Neuron (in vitro differentiated cells): ENCODE measurements around the gene TEDC2.

ENCODE experiments used
- H2AFZ ChIP-seq: one replicate; pipeline ENCODE4 v1.6.1; 2013; ENCODE audit warnings: low read depth, mild to moderate bottlenecking, inconsistent platforms, low read length, moderate library complexity
- H3K27me3 ChIP-seq: one replicate; pipeline ENCODE4 v1.6.1; 2013; ENCODE audit warnings: low read length; ENCODE audit not compliant: insufficient read depth
- H3K36me3 ChIP-seq: one replicate; pipeline ENCODE4 v1.6.1; 2013; ENCODE audit warnings: low read length; ENCODE audit not compliant: insufficient read depth
- H3K4me1 ChIP-seq: one replicate; pipeline ENCODE4 v1.6.1; 2013; ENCODE audit warnings: low read length; ENCODE audit not compliant: insufficient read depth
- H3K4me3 ChIP-seq: 2 replicates; pipeline ENCODE4 v1.5.1; 2013; ENCODE audit warnings: mild to moderate bottlenecking, low read length, moderate library complexity
- H3K9me3 ChIP-seq: one replicate; pipeline ENCODE4 v1.6.1; 2013; ENCODE audit warnings: low read length

The TEDC2 gene

DNA sequence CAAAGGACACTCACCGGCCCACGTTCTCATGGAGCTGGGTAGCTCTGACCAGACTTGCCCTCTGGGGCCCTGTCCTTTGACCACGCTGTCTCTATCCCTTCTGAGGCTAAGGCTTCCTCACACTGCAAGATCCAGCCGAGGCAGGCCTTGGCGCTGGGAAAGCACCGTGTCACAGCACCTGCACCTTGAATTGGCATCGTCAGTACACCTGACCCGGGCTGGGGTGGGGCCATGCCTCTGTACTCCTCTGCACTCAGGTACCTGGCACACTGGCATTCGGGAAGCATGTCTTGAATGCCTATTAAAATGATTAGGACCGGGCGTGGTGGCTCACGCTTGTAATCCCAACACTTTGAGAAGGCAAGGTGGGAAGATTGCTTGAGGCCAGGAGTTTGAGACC lies 21.0 kb downstream of the TEDC2 start:
- H3K27me3 ChIP-seq = no peaks in the 10 kb centered on the region
- H3K4me1 ChIP-seq = peaks cover 4% of the 10 kb centered on the region

DNA sequence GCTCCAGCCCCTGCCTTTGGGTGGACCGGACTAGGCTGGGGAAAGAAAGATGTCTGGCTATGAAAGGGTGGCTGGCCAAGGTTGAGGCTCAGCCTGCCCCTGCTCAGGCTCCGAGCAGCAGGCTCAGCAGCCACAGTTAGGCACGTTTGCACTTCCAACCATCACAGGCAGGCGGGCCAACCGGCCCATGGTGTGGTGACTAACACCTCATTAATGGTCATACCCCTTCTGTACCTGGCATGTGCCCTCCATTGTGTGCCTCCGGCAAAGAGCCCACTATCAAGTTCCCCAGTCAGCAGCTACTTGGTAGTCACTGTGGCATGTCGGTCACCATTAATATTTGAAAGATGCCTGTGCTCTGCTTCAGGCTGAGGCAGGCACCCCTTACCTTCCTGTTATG lies 21.8 kb downstream of the TEDC2 start:
- H3K27me3 ChIP-seq = no peaks in the 10 kb centered on the region
- no peak overlapping the region for H3K4me3 ChIP-seq
- H2AFZ ChIP-seq = no peak overlapping the region
- no peaks in the 10 kb centered on the region for H3K4me1 ChIP-seq
- H3K9me3 ChIP-seq = no peaks in the 10 kb centered on the region
- no peaks in the 10 kb centered on the region for H3K36me3 ChIP-seq

More for the DNA sequence above, 21.0 kb downstream of the TEDC2 start:
- H2AFZ ChIP-seq = no peak overlapping the region
- no peaks in the 10 kb centered on the region for H3K36me3 ChIP-seq
- H3K4me3 ChIP-seq = no peak overlapping the region
- H3K9me3 ChIP-seq = no peaks in the 10 kb centered on the region

DNA sequence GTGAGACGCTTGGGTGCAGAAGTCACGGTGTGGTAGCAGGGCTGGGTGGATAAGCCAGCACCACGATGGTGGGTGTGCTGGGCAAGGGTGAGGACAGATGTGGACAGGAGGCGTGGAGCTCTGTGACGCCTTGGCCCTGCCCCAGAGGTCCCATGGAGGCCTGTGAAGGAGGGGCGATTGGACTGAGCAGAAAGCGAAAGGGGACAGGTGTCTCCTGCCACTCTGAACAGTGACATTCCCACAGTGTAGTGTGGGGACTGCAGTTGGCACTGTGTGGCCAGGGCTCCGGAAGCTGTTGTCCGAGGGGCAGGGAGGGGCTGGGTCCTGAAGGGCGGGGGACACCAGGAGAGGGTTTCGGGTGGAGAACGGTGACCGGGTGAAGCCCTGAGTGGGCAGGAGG lies 22.3 kb downstream of the TEDC2 start:
- no peak overlapping the region for H3K4me3 ChIP-seq
- no peak overlapping the region for H2AFZ ChIP-seq
- H3K9me3 ChIP-seq = no peaks in the 10 kb centered on the region
- no peaks in the 10 kb centered on the region for H3K36me3 ChIP-seq
- no peaks in the 10 kb centered on the region for H3K27me3 ChIP-seq
- no peaks in the 10 kb centered on the region for H3K4me1 ChIP-seq

DNA sequence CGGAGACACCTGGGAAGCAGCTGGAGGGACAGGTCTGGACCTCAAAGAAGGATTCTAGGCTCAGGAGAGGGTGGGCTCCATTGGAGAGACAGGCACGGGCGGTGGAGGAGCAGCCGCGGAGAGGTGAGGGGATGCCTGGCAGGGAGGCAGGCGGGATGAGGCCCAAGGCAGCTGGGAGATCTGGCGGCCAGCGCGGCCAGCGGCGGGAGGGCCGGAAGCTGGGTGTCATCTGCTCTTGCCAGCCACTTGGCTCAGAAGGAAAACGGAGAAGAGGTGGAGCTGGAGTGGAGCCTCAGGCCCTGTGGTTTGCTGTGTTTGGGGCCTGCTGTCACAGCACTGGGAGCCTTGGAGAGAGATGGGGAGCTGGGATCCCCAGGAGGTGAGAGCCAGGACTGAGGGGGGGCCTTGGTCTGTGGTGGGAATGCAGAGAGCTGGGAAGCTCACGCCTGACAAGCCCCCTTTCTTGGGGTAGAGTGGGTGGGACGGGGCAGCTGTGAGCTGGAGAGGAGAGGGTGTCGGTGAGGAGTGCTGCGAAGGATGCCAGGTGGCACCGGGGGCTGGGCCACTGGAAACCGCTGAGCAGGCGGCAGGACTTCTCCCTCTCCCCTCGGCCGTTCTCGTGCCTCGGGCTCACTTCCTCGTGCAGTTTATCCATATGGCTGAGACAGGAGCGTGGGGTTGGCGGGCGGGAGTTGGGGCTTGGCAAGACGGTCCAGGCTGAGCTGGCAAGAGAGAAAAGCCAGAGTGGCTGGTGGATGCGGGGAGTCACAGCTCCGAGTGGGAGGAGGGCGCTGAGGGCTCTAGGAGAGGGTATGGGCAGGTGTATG lies 23.0 kb downstream of the TEDC2 start:
- no peak overlapping the region for H2AFZ ChIP-seq
- no peaks in the 10 kb centered on the region for H3K27me3 ChIP-seq
- no peaks in the 10 kb centered on the region for H3K4me1 ChIP-seq
- no peaks in the 10 kb centered on the region for H3K9me3 ChIP-seq
- H3K4me3 ChIP-seq = no peak overlapping the region
- no peaks in the 10 kb centered on the region for H3K36me3 ChIP-seq

DNA sequence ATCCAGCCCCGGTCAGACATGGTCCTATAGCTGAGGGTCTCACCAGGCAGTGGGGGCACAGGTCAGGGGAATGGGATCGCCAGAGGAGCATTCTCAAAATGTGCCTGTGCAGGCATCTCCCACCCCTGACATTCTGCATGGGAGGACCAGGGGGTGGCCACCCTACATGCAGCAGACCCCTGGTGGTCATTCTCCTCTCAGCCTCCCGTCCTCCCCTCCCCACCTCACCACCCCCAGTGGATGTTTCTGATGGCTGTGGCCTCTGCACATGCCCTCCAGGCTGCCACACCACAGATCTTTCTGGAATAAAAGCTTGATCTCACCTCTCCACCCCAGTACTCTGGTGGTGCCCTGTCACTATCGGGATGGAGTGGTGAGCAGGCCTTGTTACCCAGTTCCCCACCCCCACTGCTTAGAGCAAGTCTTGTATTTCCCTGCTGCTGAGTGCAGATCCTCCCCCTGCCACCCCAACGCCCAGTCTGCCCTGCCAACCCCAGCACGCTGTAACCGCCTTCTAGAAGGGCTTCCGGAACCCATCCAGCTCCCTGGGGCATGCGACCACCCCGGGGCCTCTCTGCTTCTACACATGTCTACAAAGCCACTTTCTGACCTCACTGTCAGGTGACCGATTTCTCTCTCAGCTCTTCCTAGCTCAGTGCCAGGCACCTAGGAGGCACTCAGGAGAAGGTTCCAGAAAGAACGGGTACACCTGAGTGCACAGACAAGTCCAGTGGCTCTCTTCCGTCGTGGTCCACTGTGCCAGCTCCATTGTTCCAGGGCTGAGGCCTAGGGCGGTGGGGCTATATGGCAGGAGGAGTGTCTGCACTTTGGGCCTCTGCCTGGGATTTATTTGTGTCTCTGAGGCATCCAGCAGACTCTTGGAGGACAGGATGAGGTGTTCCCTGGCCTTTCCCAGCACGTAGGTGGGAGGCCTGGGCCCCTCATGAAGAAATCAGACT lies 24.3 kb downstream of the TEDC2 start:
- Histone ChIP-seq H3K4me3 (no peak overlapping the region), H3K36me3 (no peaks in the 10 kb centered on the region), H3K9me3 (no peaks in the 10 kb centered on the region), H2AFZ (no peak overlapping the region), H3K27me3 (no peaks in the 10 kb centered on the region), H3K4me1 (no peaks in the 10 kb centered on the region)

DNA sequence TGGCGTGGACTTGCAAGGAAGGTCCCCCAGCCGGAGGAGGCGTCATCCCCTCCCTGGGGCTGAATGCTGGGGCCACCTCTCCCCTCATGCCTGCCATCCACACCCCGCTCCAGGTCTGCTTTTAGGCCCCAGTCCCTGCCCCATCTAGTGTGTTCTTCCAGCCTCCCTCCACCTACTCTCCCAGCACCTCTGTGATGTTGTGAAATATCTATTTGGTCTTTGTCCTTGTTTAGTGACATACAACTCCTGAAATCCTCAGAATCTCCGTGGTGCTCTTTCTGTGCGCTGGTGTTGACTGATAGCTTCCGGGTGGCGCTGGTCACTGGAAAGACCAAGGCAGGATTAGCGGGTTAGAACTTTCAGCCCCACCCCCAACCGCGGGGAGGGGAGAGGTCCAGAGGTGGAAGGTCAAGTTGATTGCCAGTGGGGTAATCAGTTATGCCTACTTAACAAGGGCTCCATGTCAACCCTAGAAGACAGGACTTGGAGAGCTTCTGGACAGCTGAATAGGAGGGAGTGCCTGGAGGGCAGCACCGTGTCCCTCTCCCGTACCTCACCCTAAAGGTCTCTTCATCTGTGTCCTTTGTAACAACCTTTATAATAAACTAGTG lies 25.1 kb downstream of the TEDC2 start:
- H3K36me3 ChIP-seq = no peaks in the 10 kb centered on the region
- H3K9me3 ChIP-seq = no peaks in the 10 kb centered on the region
- no peaks in the 10 kb centered on the region for H3K4me1 ChIP-seq
- H3K4me3 ChIP-seq = no peak overlapping the region
- H3K27me3 ChIP-seq = no peaks in the 10 kb centered on the region
- no peak overlapping the region for H2AFZ ChIP-seq

DNA sequence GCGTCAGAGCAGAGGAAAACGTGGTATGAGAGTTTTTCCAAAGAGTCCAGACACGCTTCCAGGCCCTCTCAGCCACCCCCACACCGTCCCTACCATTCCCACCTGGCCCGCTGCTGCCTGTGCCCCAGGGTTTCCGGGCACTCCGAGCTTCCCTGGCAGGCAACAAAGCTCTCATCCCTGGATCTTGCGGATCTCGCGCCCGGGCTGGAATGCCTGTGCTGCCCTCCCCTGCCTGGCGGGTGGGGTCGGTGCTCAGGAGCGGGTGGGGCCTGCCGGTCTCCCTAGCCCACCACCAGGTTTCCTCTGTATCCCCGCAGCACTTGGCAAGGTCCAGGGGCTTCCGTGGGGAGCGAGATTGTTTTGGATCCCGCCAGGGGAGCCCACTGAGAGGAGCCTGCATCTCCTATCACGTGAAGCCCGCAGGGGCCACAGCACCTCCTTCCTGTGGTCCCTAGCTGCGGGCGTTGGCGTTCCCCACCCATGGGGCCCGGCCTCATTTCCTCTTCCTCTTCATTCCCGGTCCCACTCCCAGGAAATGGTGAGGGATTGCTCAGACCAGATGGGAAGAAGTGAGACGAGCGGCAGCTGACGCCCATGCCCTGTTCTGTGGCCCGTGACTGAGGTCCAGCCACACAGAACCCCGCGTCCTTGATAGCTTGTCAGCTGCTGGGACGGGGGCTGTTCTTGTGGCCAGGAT lies 26.1 kb downstream of the TEDC2 start:
- Histone ChIP-seq H3K27me3 (no peaks in the 10 kb centered on the region), H3K4me3 (no peak overlapping the region), H3K4me1 (no peaks in the 10 kb centered on the region)

DNA sequence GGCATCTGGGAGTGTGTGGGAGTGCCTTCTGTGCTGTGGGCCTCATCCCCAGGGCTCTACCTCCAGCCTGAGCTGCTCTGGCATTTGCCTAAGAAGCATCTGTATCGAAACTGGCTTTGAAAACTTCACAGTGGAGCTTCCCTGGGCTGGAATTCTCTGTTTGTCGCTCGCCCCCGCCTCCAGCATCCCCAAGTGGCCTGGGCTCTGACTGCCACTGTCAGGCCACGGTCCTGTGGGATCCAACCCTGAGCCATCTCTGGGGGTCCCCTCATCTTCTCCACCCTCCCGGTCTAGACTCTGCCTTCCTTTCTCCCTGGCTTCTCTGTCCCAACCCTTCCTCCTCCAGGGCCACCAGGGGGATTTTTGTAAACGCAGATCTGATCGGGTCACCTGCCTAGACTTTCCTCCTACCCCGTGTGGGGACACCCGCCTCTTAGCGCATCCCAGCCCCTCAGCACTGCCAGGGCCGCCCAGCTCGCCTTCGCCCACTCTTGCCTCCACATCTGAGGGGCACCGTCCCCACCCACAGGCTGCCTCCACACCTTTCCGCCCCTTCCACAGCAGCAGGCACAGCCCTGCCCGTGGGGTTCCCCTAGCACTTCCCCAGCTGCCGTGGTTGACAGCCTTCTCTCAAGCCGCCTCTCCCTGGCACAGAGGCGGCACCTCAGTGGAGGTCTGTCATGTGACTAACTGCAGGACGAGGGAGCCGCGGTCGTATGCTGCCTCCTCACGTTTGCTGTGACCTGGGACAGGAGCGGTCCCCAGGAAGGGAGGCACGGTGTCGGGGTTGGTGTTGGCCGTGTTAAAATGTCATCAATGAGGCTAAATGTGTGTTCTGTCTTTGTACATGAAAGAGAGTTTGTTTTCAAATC lies 27.0 kb downstream of the TEDC2 start:
- H3K36me3 ChIP-seq = no peaks in the 10 kb centered on the region
- H3K4me3 ChIP-seq = no peak overlapping the region
- no peaks in the 10 kb centered on the region for H3K27me3 ChIP-seq
- no peak overlapping the region for H2AFZ ChIP-seq
- no peaks in the 10 kb centered on the region for H3K4me1 ChIP-seq
- H3K9me3 ChIP-seq = no peaks in the 10 kb centered on the region

More for the DNA sequence above, 26.1 kb downstream of the TEDC2 start:
- H3K36me3 ChIP-seq = no peaks in the 10 kb centered on the region
- no peaks in the 10 kb centered on the region for H3K9me3 ChIP-seq
- H2AFZ ChIP-seq = no peak overlapping the region

DNA sequence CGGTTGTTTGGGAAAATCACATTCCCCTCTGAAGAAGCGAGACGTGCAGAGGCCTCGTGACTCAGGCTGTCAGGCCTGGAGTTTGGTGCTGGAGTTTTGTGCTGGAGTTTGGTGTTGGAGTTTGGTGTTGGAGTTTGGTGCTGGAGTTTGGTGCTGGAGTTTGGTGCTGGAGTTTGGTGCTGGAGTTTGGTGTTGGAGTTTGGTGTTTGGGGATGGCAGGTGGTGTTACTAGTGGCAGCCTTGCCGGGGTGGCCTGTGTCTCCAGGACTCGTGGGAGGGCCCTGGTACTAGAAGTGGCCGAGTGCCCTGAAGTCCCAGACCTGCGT lies 27.6 kb downstream of the TEDC2 start:
- no peaks in the 10 kb centered on the region for H3K4me1 ChIP-seq
- no peaks in the 10 kb centered on the region for H3K36me3 ChIP-seq
- no peak overlapping the region for H2AFZ ChIP-seq
- no peaks in the 10 kb centered on the region for H3K27me3 ChIP-seq
- H3K9me3 ChIP-seq = no peaks in the 10 kb centered on the region
- H3K4me3 ChIP-seq = no peak overlapping the region

DNA sequence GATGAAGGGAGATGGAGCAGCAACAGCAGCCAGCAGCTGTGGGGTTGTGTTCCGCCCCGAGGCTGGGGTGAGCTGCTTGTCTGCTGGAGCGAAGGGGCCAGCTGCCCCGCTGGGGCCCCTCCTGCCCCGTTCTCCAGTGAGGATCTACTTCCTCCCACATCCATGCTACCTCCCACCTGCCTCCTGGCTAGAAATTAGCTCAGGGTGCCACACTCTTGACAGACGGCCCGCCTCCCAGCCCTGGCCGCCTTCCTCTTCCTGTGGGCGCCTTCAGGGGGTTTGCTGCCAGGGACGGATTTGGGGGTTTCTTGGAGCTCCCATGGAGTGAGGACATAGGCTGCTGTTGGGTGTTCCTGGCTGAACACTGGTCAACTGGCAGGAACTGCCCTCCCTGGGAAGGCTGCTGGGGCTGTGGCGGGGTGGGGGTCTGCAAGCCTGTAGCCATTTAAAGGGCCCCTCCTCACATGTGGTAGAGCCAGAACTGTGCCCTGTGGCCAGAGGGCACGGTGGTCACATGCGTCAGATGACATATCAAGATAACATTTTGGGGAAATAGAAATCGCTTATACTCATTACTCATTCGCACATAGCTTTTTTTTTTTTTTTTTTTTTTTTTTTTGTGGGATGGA lies 28.1 kb downstream of the TEDC2 start:
- H3K9me3 ChIP-seq = no peaks in the 10 kb centered on the region
- H2AFZ ChIP-seq = no peak overlapping the region
- H3K36me3 ChIP-seq = no peaks in the 10 kb centered on the region
- no peaks in the 10 kb centered on the region for H3K4me1 ChIP-seq
- no peak overlapping the region for H3K4me3 ChIP-seq
- no peaks in the 10 kb centered on the region for H3K27me3 ChIP-seq

DNA sequence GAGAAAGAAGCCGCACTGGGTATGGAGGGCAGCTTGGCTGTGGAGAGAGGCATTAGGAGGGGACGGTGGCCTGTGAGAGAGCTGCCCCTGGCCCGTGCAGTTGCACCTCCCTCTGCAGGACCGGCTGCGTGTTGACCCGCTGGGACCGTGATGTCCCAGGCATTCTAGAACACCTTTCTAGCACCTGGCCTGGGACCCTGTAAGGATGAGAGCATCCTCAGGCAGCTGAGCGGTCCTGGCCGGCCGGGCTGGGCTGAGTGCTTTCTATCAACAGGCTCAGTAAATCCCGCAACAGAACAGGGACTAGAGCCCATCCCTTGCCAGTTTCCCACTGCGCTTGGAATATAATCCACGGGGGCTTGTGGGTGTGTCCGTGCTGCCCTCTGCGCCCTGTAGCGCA lies 29.7 kb downstream of the TEDC2 start:
- Histone ChIP-seq H3K4me1 (no peaks in the 10 kb centered on the region), H3K4me3 (no peak overlapping the region), H2AFZ (no peak overlapping the region), H3K27me3 (no peaks in the 10 kb centered on the region), H3K36me3 (no peaks in the 10 kb centered on the region), H3K9me3 (no peaks in the 10 kb centered on the region)
